ENCODE data around the gene IMMP1L.

DNA sequence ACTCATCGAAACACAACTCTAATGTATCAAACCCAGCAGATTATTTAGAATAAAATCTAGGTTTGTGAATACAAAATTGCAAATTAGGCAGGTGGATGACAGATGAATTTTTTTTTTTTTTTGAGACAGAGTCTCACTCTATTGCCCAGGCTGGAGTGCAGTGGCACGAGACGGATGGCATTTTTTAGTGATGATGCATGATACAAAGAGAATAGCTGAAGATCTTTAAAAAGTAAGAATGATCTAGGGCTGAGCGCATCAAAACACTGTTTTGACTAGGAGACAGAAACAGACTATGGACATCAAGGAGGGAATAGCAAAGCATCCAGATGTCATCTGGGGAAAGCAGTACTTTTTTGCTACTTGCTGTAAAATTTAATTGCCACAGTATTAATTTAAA, 63.8 kb downstream of the IMMP1L start:
- TF ChIP-seq, protein P1, sequence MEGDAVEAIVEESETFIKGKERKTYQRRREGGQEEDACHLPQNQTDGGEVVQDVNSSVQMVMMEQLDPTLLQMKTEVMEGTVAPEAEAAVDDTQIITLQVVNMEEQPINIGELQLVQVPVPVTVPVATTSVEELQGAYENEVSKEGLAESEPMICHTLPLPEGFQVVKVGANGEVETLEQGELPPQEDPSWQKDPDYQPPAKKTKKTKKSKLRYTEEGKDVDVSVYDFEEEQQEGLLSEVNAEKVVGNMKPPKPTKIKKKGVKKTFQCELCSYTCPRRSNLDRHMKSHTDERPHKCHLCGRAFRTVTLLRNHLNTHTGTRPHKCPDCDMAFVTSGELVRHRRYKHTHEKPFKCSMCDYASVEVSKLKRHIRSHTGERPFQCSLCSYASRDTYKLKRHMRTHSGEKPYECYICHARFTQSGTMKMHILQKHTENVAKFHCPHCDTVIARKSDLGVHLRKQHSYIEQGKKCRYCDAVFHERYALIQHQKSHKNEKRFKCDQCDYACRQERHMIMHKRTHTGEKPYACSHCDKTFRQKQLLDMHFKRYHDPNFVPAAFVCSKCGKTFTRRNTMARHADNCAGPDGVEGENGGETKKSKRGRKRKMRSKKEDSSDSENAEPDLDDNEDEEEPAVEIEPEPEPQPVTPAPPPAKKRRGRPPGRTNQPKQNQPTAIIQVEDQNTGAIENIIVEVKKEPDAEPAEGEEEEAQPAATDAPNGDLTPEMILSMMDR (IDR thresholded peaks at IDR 0.05; ENCODE audit: insufficient read depth, low read length), result no peak
- no peak for TF ChIP-seq POLR2AphosphoS5 (IDR thresholded peaks at IDR 0.05; ENCODE audit: low read depth)
